ENCODE measurements around the gene TTBK2.
"Not testable (repeated sequence)": the region's sequence is repeated elsewhere in the genome, so short reads cannot be mapped to it uniquely, and the experiment has no call there.

The TTBK2 gene

DNA sequence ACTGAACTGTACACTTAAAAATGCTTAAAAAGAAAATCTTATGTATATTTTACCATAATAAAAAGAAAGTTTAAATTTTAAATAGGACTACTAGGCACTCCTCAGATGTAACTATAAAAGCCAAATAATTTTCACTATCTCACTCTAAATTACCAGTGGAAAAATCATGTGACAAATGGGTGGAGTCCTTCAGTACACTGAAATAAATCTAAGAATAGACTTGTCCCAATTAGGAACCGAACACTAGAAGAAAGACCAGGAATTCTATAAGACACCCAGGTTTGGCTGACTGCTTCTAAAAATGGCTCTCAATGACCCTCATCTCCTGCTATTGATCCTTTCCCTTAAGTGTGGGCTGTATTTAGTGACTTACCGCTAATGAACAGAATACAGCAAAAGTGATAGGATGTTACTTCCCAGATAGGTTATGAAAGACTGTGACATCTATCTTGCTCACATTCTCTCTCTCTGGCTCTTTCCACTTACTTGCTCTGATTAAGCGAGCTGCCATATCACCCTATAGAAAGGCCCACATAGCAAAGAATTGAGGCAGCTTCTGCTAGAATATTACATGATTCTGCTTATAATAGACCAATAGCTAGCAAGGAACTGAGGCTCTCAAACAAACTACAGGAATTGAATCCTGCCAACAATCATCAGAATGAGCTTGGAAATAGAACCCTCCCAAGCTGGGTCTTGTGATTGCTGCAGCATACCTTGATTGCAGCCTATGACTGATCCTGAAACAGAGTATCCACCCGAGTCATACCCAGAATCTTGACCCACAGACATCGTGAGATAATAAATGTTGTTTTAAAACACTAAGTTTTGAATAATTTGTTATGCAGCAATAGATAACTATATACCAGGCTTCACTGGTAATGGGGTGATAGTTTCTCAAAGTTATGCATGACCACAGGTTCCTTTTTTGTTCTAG, 16.9 kb downstream of the TTBK2 start:
- H3K9me3 ChIP-seq (ENCODE audit: control insufficient read depth in 2 of 2, low read length in 2 of 2): no peaks in the 10 kb centered on the region
- no peaks in the 10 kb centered on the region for H3K4me1 ChIP-seq (ENCODE audit: control insufficient read depth, insufficient read depth, low read length)
- no peaks in the 10 kb centered on the region for H3K36me3 ChIP-seq (ENCODE audit: control insufficient read depth in 2 of 2, insufficient read depth in 2 of 2, low read length in 2 of 2)
- no peaks in the 10 kb centered on the region for H3K27me3 ChIP-seq (ENCODE audit: control insufficient read depth in 1 of 2, insufficient read depth in 2 of 2, low read length in 2 of 2)
- H3K27ac ChIP-seq (ENCODE audit: low read length): no peak overlapping the region
- no peak overlapping the region for H3K4me3 ChIP-seq (ENCODE audit: low read length in 2 of 2)
- H3K9ac ChIP-seq (ENCODE audit: low read length in 2 of 2): no peak overlapping the region

DNA sequence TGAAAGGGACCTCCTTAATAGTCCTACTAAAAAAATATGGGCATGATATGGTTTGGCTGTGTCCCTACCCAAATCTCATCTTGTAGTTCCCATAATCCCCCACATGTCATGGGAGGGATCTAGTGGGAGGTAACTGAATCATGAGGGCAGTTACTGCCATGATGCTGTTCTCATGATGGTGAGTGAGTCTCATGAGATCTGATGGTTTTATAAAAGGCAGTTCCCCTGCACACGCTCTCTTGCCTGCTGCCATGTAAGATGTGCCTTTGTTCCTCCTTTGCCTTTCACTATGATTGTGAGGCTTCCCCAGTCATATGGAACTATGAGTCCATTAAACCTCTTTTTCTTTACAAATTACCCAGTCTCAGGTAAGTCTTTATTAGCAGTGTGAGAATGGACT, 26.7 kb downstream of the TTBK2 start:
- H3K9ac ChIP-seq (ENCODE audit: low read length in 2 of 2); H3K27me3 ChIP-seq (ENCODE audit: control insufficient read depth in 1 of 2, insufficient read depth in 2 of 2, low read length in 2 of 2); H3K27ac ChIP-seq (ENCODE audit: low read length); H3K4me1 ChIP-seq (ENCODE audit: control insufficient read depth, insufficient read depth, low read length); H3K4me3 ChIP-seq (ENCODE audit: low read length in 2 of 2); H3K36me3 ChIP-seq (ENCODE audit: control insufficient read depth in 2 of 2, insufficient read depth in 2 of 2, low read length in 2 of 2); H3K9me3 ChIP-seq (ENCODE audit: control insufficient read depth in 2 of 2, low read length in 2 of 2): not testable (repeated sequence)

DNA sequence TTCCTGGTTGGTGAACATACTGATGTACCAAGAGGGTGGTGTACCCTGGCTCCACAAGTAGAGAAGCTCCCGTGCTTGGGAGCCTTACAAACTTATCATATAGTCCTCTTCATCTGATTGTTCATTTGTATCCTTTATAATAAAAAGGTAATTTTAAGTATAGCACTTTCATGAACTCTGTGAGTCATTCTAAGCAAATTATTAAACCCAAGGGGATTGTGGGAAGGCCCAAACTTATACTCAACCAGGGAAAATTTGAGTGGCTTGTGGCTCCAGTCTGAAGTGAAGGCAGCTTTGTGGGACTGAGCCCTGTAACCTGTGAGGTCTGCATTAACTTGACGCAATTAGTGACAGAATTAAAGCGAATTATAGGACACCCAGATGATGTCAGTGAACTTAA, 29.0 kb downstream of the TTBK2 start:
- Histone ChIP-seq H3K36me3 (ENCODE audit: control insufficient read depth in 2 of 2, insufficient read depth in 2 of 2, low read length in 2 of 2) (no peaks in the 10 kb centered on the region), H3K4me3 (ENCODE audit: low read length in 2 of 2) (no peak overlapping the region), H3K9me3 (ENCODE audit: control insufficient read depth in 2 of 2, low read length in 2 of 2) (no peaks in the 10 kb centered on the region), H3K27me3 (ENCODE audit: control insufficient read depth in 1 of 2, insufficient read depth in 2 of 2, low read length in 2 of 2) (no peaks in the 10 kb centered on the region), H3K9ac (ENCODE audit: low read length in 2 of 2) (no peak overlapping the region), H3K27ac (ENCODE audit: low read length) (no peak overlapping the region), H3K4me1 (ENCODE audit: control insufficient read depth, insufficient read depth, low read length) (peaks cover 2% of the 10 kb centered on the region)

DNA sequence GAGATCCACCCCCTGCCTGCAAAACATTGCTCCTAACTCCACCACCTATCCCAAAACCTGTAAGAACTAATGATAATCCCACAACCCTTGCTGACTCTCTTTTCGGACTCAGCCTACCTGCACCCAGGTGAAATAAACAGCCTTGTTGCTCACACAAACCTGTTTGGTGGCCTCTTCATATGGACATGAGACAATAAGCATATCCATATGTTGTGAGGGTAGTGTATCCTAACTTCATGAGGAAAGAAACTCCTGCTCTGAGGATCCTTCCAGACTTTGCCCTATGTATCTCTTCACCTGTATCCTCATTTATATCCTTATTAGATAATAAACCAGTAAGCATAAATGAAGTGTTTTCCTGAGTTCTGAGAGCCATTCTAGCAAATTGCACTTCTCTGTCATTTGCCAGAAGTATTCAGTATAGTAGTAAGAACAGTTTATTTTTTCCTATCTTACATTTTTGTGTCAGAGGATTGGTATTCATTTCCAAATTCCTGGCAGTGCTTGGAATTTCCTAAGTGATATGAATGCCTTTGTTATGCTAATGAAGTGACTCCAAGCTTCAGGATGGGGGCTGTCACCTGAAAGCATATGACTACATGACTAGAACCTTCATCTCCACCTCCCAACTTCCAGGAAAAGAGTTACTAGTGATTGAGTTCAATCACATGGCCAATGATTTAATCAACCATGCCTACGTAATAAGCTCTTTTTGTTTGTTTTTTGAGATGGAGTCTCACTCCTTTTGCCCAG, 30.2 kb downstream of the TTBK2 start:
- Histone ChIP-seq H3K4me3 (ENCODE audit: low read length in 2 of 2) (no peak overlapping the region), H3K9ac (ENCODE audit: low read length in 2 of 2) (no peak overlapping the region), H3K9me3 (ENCODE audit: control insufficient read depth in 2 of 2, low read length in 2 of 2) (no peaks in the 10 kb centered on the region), H3K36me3 (ENCODE audit: control insufficient read depth in 2 of 2, insufficient read depth in 2 of 2, low read length in 2 of 2) (no peaks in the 10 kb centered on the region), H3K27me3 (ENCODE audit: control insufficient read depth in 1 of 2, insufficient read depth in 2 of 2, low read length in 2 of 2) (no peaks in the 10 kb centered on the region), H3K27ac (ENCODE audit: low read length) (no peak overlapping the region), H3K4me1 (ENCODE audit: control insufficient read depth, insufficient read depth, low read length) (peaks cover 2% of the 10 kb centered on the region)

DNA sequence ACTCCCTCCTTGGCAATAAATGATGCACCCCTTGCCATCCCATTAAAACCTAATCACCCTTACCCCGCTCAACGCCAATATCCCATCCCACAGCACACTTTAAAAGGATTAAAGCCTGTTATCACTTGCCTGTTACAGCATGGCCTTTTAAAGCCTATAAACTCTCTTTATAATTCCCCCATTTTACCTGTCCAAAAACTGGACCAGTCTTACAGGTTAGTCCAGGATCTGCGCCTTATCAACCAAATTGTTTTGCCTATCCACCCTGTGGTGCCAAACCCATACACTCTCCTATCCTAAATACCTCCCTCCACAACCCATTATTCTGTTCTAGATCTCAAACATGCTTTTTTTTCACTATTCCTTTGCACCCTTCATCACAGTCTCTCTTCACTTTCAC, 33.2 kb downstream of the TTBK2 start:
- H3K9me3 ChIP-seq (ENCODE audit: control insufficient read depth in 2 of 2, low read length in 2 of 2); H3K9ac ChIP-seq (ENCODE audit: low read length in 2 of 2); H3K4me1 ChIP-seq (ENCODE audit: control insufficient read depth, insufficient read depth, low read length); H3K27me3 ChIP-seq (ENCODE audit: control insufficient read depth in 1 of 2, insufficient read depth in 2 of 2, low read length in 2 of 2); H3K4me3 ChIP-seq (ENCODE audit: low read length in 2 of 2); H3K36me3 ChIP-seq (ENCODE audit: control insufficient read depth in 2 of 2, insufficient read depth in 2 of 2, low read length in 2 of 2); H3K27ac ChIP-seq (ENCODE audit: low read length): not testable (repeated sequence)

DNA sequence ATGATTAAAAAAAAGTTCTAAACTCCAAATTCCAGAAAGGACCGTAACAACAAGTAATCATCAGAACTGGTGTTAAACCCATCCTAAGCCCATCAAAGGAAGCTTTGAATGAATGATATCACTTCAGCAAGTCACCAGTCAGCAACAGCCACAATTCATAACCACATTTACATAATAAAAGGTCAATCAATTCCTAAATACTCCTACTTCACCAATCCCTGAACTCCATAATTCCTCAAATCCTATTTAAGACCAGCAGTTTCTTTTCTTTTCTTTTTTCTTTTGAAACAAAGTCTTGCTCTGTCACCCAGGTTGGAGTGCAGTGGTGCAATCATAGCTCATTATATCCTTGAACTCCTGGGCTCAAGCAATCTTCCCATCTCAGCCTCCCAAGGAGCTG, 40.5 kb downstream of the TTBK2 start:
- no peaks in the 10 kb centered on the region for H3K27me3 ChIP-seq (ENCODE audit: control insufficient read depth in 1 of 2, insufficient read depth in 2 of 2, low read length in 2 of 2)
- no peaks in the 10 kb centered on the region for H3K36me3 ChIP-seq (ENCODE audit: control insufficient read depth in 2 of 2, insufficient read depth in 2 of 2, low read length in 2 of 2)

DNA sequence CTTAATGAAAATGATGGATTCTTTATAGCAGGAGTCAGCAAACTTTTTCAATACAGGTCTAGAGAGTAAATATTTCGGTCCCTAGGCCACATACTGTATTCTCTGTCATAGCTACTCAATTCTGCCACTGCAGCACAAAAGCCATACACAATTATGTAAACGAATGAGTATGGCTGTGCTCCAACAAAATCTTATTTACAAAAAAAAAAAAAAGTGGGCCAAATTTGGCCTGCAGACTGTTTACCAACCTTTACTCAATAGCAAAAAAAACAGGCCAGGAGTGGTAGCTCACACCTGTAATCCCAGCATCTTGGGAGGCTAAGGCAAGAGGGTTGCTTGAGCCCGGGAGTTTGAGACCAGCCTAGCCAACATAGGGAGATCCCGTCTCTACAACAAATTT, 41.1 kb downstream of the TTBK2 start:
- Histone ChIP-seq H3K27ac (ENCODE audit: low read length) (no peak overlapping the region), H3K27me3 (ENCODE audit: control insufficient read depth in 1 of 2, insufficient read depth in 2 of 2, low read length in 2 of 2) (no peaks in the 10 kb centered on the region), H3K4me1 (ENCODE audit: control insufficient read depth, insufficient read depth, low read length) (no peaks in the 10 kb centered on the region), H3K9me3 (ENCODE audit: control insufficient read depth in 2 of 2, low read length in 2 of 2) (no peaks in the 10 kb centered on the region), H3K36me3 (ENCODE audit: control insufficient read depth in 2 of 2, insufficient read depth in 2 of 2, low read length in 2 of 2) (no peaks in the 10 kb centered on the region), H3K9ac (ENCODE audit: low read length in 2 of 2) (no peak overlapping the region), H3K4me3 (ENCODE audit: low read length in 2 of 2) (no peak overlapping the region)

More for the DNA sequence above, 40.5 kb downstream of the TTBK2 start:
- Histone ChIP-seq H3K4me1 (ENCODE audit: control insufficient read depth, insufficient read depth, low read length) (no peaks in the 10 kb centered on the region), H3K27ac (ENCODE audit: low read length) (no peak overlapping the region), H3K9ac (ENCODE audit: low read length in 2 of 2) (no peak overlapping the region), H3K9me3 (ENCODE audit: control insufficient read depth in 2 of 2, low read length in 2 of 2) (no peaks in the 10 kb centered on the region), H3K4me3 (ENCODE audit: low read length in 2 of 2) (no peak overlapping the region)

DNA sequence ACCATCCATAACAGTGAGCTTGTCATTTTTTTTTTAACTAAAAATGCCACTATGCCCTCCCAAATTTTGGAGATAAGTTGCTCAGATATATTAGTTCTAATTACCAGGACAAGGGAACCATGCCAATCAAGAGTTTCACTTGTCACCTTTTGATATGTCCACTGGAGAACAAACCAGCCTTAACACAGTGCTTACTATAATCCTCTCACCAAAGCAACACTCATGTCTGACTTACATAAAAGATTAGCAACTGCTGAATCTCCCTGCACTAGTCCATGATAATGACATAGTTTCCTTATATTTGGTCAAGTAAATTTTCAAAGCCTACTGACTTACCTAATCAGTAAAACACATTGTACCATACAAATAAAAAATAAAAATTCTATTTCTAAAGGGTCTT, 44.4 kb downstream of the TTBK2 start:
- Histone ChIP-seq H3K9ac (ENCODE audit: low read length in 2 of 2) (no peak overlapping the region), H3K9me3 (ENCODE audit: control insufficient read depth in 2 of 2, low read length in 2 of 2) (no peaks in the 10 kb centered on the region), H3K4me3 (ENCODE audit: low read length in 2 of 2) (no peak overlapping the region), H3K27ac (ENCODE audit: low read length) (no peak overlapping the region), H3K4me1 (ENCODE audit: control insufficient read depth, insufficient read depth, low read length) (no peaks in the 10 kb centered on the region), H3K27me3 (ENCODE audit: control insufficient read depth in 1 of 2, insufficient read depth in 2 of 2, low read length in 2 of 2) (no peaks in the 10 kb centered on the region), H3K36me3 (ENCODE audit: control insufficient read depth in 2 of 2, insufficient read depth in 2 of 2, low read length in 2 of 2) (peaks cover 0 to 3% of the 10 kb centered on the region in 2 donors)

DNA sequence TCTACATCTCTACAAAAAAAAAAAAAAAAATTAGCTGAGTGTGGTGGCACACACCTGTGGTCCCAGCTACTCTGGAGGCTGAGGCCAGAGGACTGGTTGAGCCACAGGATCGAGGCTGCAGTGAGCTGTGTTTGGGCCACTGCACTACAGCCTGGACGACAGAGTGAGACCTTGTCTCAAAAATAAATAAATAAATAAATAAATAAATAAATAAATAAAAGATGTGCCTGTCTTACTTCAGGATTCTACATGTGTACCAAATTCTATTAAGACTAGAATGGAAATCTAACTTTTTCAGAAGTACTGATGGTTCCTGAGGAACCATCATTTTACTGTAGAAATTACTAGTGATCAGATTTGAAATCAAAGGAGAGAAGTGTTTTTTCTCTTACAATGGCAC, 51.9 kb downstream of the TTBK2 start:
- H3K27me3 ChIP-seq (ENCODE audit: control insufficient read depth in 1 of 2, insufficient read depth in 2 of 2, low read length in 2 of 2): no peaks in the 10 kb centered on the region
- H3K9ac ChIP-seq (ENCODE audit: low read length in 2 of 2): no peak overlapping the region
- no peak overlapping the region for H3K4me3 ChIP-seq (ENCODE audit: low read length in 2 of 2)
- no peaks in the 10 kb centered on the region for H3K4me1 ChIP-seq (ENCODE audit: control insufficient read depth, insufficient read depth, low read length)
- H3K27ac ChIP-seq (ENCODE audit: low read length): no peak overlapping the region
- no peaks in the 10 kb centered on the region for H3K9me3 ChIP-seq (ENCODE audit: control insufficient read depth in 2 of 2, low read length in 2 of 2)
- H3K36me3 ChIP-seq (ENCODE audit: control insufficient read depth in 2 of 2, insufficient read depth in 2 of 2, low read length in 2 of 2): peaks cover 0 to 4% of the 10 kb centered on the region in 2 donors

DNA sequence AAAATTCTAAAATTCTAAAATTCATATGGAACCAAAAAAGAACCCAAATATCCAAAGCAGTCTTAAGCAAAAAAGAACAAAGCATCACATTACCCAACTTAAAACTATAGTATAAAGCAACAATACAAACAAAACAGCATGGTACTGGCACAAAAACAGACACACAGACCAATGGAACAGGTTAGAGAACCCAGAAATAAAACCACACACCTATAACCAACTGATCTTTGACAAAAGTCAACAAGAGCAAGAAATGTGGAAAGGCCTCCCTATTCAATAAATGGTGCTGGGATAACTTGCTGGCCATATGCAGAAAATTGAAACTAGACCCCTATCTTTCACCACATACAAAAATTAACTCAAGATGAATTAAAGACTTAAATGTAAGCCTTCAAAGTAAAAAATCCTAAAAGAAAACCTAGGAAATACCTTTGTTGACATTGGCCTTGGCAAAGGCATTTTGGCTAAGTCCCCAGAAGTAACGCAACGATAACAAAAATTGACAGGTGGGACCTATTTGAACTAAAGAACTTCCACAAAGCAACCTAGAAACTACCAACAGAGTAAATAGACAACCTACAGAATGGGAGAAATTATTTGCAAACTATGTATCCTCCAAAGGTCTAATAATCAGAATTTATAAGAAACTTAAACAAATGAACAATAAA, 56.9 kb downstream of the TTBK2 start:
- Histone ChIP-seq H3K36me3 (ENCODE audit: control insufficient read depth in 2 of 2, insufficient read depth in 2 of 2, low read length in 2 of 2) (no peaks in the 10 kb centered on the region), H3K9me3 (ENCODE audit: control insufficient read depth in 2 of 2, low read length in 2 of 2) (no peaks in the 10 kb centered on the region), H3K9ac (ENCODE audit: low read length in 2 of 2) (no peak overlapping the region), H3K27me3 (ENCODE audit: control insufficient read depth in 1 of 2, insufficient read depth in 2 of 2, low read length in 2 of 2) (no peaks in the 10 kb centered on the region), H3K27ac (ENCODE audit: low read length) (no peak overlapping the region), H3K4me1 (ENCODE audit: control insufficient read depth, insufficient read depth, low read length) (no peaks in the 10 kb centered on the region), H3K4me3 (ENCODE audit: low read length in 2 of 2) (no peak overlapping the region)
